HG03575 (cell line): ENCODE results near the gene PTPRN.

Experiments used
- ATAC-seq: cut with Tn5 transposase; IDR thresholded peaks from one replicate; pipeline ENCODE4 v1.9.1; 2021; ENCODE audit not compliant: unreplicated experiment, insufficient number of reproducible peaks, low FRiP score; ENCODE audit errors: extremely low read depth

Gene PTPRN

GRCh38 chr2:219252084-219252483 is 57.1 kb downstream of the PTPRN start:
- no peak for ATAC-seq

- ATAC-seq, result no peak
Measured at GRCh38 chr2:219251656-219252055, 57.5 kb downstream of the PTPRN start.

- no peak for ATAC-seq
Measured at GRCh38 chr2:219250049-219250781, 59.0 kb downstream of the PTPRN start.

GRCh38 chr2:219249203-219249980 is 59.8 kb downstream of the PTPRN start:
- ATAC-seq, result no peak

- ATAC-seq, result no peak
Measured at GRCh38 chr2:219248845-219249202, 60.4 kb downstream of the PTPRN start.

GRCh38 chr2:219247678-219248642 is 61.2 kb downstream of the PTPRN start:
- ATAC-seq, result no peak

GRCh38 chr2:219246559-219246958 is 62.6 kb downstream of the PTPRN start:
- ATAC-seq, result no peak

- no peak for ATAC-seq
Measured at GRCh38 chr2:219245899-219246230, 63.3 kb downstream of the PTPRN start.

GRCh38 chr2:219245148-219245898 is 63.9 kb downstream of the PTPRN start, which contains the start of the genes GLB1L and STK16:
GLB1L (minus strand) TSS chr2:219245444; CDS start chr2:219243573, 1,871 bp downstream.
STK16 (plus strand) TSS chr2:219245479; CDS start chr2:219246000, 521 bp downstream.
- peak; percentile 36 for ATAC-seq

GRCh38 chr2:219244789-219245147 is 64.4 kb downstream of the PTPRN start:
- ATAC-seq, result no peak

GRCh38 chr2:219243291-219243761 is 65.9 kb downstream of the PTPRN start:
- ATAC-seq, result no peak
